Upper lobe of left lung (tissue), 6 donors: Measurements from ENCODE around the gene MTHFD1L. TPM values are rescaled to one million over a fixed set of nuclear protein-coding genes. Genes with fewer than 3 reads are reported as not detected.

ENCODE experiments used
- ATAC-seq, 2 donors: fragments of 200-7000 bp; cut with Tn5 transposase; one replicate each; pipeline ENCODE4 v1.9.1; 2022; ENCODE audit warnings: mild to moderate bottlenecking in 2 of 2, moderate library complexity in 2 of 2; ENCODE audit not compliant: low FRiP score in 2 of 2
- DNase-seq, 2 donors: peaks; one replicate each; pipeline ENCODE4 v3.0.0-alpha.2; 2019 to 2020
- H3K27ac ChIP-seq, 4 donors: fragments of 200-600 bp; sonication (generic); one replicate each; pipeline ENCODE4 v1.5.1; 2016 to 2019
- H3K27me3 ChIP-seq, 4 donors: fragments of 200-600 bp; sonication (generic); one replicate each; pipeline ENCODE4 v1.5.1; 2017 to 2019
- H3K36me3 ChIP-seq, 4 donors: fragments of 200-600 bp; sonication (generic); one replicate each; pipeline ENCODE4 v1.5.1; 2016 to 2019
- H3K4me1 ChIP-seq, 4 donors: fragments of 200-600 bp; sonication (generic); one replicate each; pipeline ENCODE4 v1.5.1; 2018 to 2019
- H3K4me3 ChIP-seq, 4 donors: fragments of 200-600 bp; sonication (generic); one replicate each; pipeline ENCODE4 v1.5.1; 2017 to 2019; ENCODE audit warnings: mild to moderate bottlenecking in 2 of 4, moderate library complexity in 1 of 4
- H3K9me3 ChIP-seq, 4 donors: fragments of 200-600 bp; sonication (generic); one replicate each; pipeline ENCODE4 v1.5.1; 2018 to 2019
- CTCF ChIP-seq, 6 experiments: fragments of 450-650 bp in 4 of 6; fragments of 200-600 bp in 2 of 6; sonication (generic) in 2 of 6; IDR thresholded peaks; one replicate each; pipeline ENCODE4 v1.5.1; 2016 to 2019; ENCODE audit warnings: antibody characterized with exemption in 6 of 6
- EP300 ChIP-seq, 4 donors: sonication (generic); formaldehyde crosslinking; IDR thresholded peaks; one replicate each; pipeline ENCODE4 v1.5.1; 2017; ENCODE audit warnings: antibody characterized with exemption in 4 of 4, control low read depth in 2 of 4
- POLR2A ChIP-seq, 4 donors: fragments of 450-650 bp; IDR thresholded peaks; one replicate each; pipeline ENCODE4 v1.5.1; 2016 to 2017; ENCODE audit warnings: antibody characterized with exemption in 4 of 4, mild to moderate bottlenecking in 2 of 4
- POLR2AphosphoS5 ChIP-seq, 2 donors: sonication (generic); formaldehyde crosslinking; IDR thresholded peaks; one replicate each; pipeline ENCODE4 v1.5.1; 2017; ENCODE audit warnings: antibody characterized with exemption in 2 of 2
- WGBS, 2 donors: methylation state at CpG; one replicate each; pipeline ENCODE4 v1.1.5; 2017 to 2018; 5-methylcytosine and 5-hydroxymethylcytosine counted together
- total RNA-seq, 6 donors: library from RNA; depleted of rRNA in 4 of 6; stranded (reverse); fragments of >200 nt in 4 of 6; gene quantifications; one replicate each; pipeline versions ENCODE4 v1.1.0 to v1.2.1, GENCODE V29; 2016 to 2021
- donor health status: DM: no; HTN: no; CAD: no; lungs with moderate emphysema.
- donor health status: DM: no; HTN: yes; CAD: no; lungs with severe emphysema.

Gene MTHFD1L
- total RNA-seq, 6 donors from 2014 or later = 11.8 to 32.3 (median 19.4) TPM

- 84 to 92% methylated on average over 12 of the region's 12 CpGs for WGBS, 2 donors
- TF ChIP-seq POLR2AphosphoS5 (IDR thresholded peaks at IDR 0.05) = no peak
- TF ChIP-seq CTCF (IDR thresholded peaks at IDR 0.05) = no peak
- TF ChIP-seq POLR2A (IDR thresholded peaks at IDR 0.05) = no peak
- no peak for DNase-seq
Measured at GRCh38 chr6:151052021-151052646, 186.6 kb downstream of the MTHFD1L start.

GRCh38 chr6:151054306-151054705 lies 188.8 kb downstream of the MTHFD1L start:
- Histone ChIP-seq H3K9me3 (no peaks in the 10 kb centered on the region), H3K36me3 (peaks cover 0 to 3% (median 0%) of the 10 kb centered on the region in 4 donors), H3K27ac (no peak overlapping the region), H3K27me3 (no peaks in the 10 kb centered on the region), H3K4me3 (no peak overlapping the region), H3K4me1 (no peaks in the 10 kb centered on the region)
- ATAC-seq (peak; percentile 46 to 49), DNase-seq (no peak)
- TF ChIP-seq POLR2AphosphoS5 (IDR thresholded peaks at IDR 0.05) (no peak), CTCF (IDR thresholded peaks at IDR 0.05) (no peak), EP300 (IDR thresholded peaks at IDR 0.05) (no peak), POLR2A (IDR thresholded peaks at IDR 0.05) (no peak)
- 50 to 71% methylated on average over 8 of the region's 8 CpGs for WGBS, 2 donors

More at GRCh38 chr6:151052021-151052646, 186.6 kb downstream of the MTHFD1L start:
- no peak overlapping the region for H3K27ac ChIP-seq
- H3K9me3 ChIP-seq = no peaks in the 10 kb centered on the region
- H3K4me3 ChIP-seq = no peak overlapping the region
- no peaks in the 10 kb centered on the region for H3K4me1 ChIP-seq
- no peak for ATAC-seq
- peaks cover 0 to 3% (median 0%) of the 10 kb centered on the region in 4 donors for H3K36me3 ChIP-seq
- H3K27me3 ChIP-seq = no peaks in the 10 kb centered on the region

GRCh38 chr6:151056230-151056907 lies 190.9 kb downstream of the MTHFD1L start:
- H3K36me3 ChIP-seq = peaks cover 0 to 3% (median 0%) of the 10 kb centered on the region in 4 donors
- H3K27me3 ChIP-seq = no peaks in the 10 kb centered on the region
- TF ChIP-seq EP300 (IDR thresholded peaks at IDR 0.05) (no peak), POLR2A (IDR thresholded peaks at IDR 0.05) (no peak), CTCF (IDR thresholded peaks at IDR 0.05) (no peak), POLR2AphosphoS5 (IDR thresholded peaks at IDR 0.05) (no peak)
- WGBS, 2 donors = 93 to 94% methylated on average over 9 of the region's 9 CpGs
- no peaks in the 10 kb centered on the region for H3K4me1 ChIP-seq
- H3K4me3 ChIP-seq = no peak overlapping the region
- no peak for DNase-seq
- no peak overlapping the region for H3K27ac ChIP-seq
- no peaks in the 10 kb centered on the region for H3K9me3 ChIP-seq
- no peak for ATAC-seq

- WGBS, 2 donors = 90 to 97% methylated on average over 3 of the region's 3 CpGs
Measured at GRCh38 chr6:151057061-151057460, 191.6 kb downstream of the MTHFD1L start.

More at GRCh38 chr6:151057061-151057460, 191.6 kb downstream of the MTHFD1L start:
- TF ChIP-seq POLR2AphosphoS5 (IDR thresholded peaks at IDR 0.05) (no peak), EP300 (IDR thresholded peaks at IDR 0.05) (no peak), CTCF (IDR thresholded peaks at IDR 0.05) (no peak)
- Histone ChIP-seq H3K9me3 (no peaks in the 10 kb centered on the region), H3K4me1 (no peaks in the 10 kb centered on the region), H3K27me3 (no peaks in the 10 kb centered on the region), H3K36me3 (no peaks in the 10 kb centered on the region), H3K27ac (no peak overlapping the region), H3K4me3 (no peak overlapping the region)
- no peak for ATAC-seq
- no peak for DNase-seq
